ENCODE results near the gene SLITRK1. TPM values are rescaled to one million over a fixed set of nuclear protein-coding genes. Genes with fewer than 3 reads are reported as not detected.

SLITRK1 gene
- total and polyA plus RNA-seq, 2 donors (not counting 1 experiment from before 2014, with no cell fraction given), result 0.02 TPM; not detected in 1

DNA sequence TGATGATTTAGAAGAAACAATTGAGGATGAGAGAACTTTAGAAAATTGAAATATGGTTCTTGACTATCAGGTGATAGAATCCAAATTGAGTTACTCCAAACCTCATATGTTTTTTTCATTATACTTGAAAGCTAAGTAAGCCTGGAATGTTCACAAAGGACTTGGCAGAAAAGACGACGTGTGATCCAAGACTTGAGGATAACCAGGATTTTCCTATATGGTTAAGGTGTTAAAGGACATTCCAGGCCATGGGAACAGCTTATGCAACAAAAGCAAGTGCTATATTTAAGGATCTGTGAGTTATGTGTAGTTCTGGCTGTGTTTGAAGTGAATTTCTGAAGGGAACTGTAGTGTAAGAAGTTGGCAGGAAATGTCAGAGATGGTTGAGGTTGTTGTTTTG lies 52.5 kb downstream of the SLITRK1 start:
- H2AFZ ChIP-seq (ENCODE audit: low read length), result no peak overlapping the region
- H3K36me3 ChIP-seq (ENCODE audit: control insufficient read depth, insufficient read depth, low read length), result no peaks in the 10 kb centered on the region
- TF ChIP-seq, protein P1, sequence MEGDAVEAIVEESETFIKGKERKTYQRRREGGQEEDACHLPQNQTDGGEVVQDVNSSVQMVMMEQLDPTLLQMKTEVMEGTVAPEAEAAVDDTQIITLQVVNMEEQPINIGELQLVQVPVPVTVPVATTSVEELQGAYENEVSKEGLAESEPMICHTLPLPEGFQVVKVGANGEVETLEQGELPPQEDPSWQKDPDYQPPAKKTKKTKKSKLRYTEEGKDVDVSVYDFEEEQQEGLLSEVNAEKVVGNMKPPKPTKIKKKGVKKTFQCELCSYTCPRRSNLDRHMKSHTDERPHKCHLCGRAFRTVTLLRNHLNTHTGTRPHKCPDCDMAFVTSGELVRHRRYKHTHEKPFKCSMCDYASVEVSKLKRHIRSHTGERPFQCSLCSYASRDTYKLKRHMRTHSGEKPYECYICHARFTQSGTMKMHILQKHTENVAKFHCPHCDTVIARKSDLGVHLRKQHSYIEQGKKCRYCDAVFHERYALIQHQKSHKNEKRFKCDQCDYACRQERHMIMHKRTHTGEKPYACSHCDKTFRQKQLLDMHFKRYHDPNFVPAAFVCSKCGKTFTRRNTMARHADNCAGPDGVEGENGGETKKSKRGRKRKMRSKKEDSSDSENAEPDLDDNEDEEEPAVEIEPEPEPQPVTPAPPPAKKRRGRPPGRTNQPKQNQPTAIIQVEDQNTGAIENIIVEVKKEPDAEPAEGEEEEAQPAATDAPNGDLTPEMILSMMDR (conservative IDR thresholded peaks at IDR 0.05 in 1 of 2, IDR thresholded peaks at IDR 0.05 in 1 of 2; ENCODE audit: low read depth in 1 of 2, low read length in 2 of 2), result no peak
- no peak for TF ChIP-seq EZH2 (IDR thresholded peaks at IDR 0.05; ENCODE audit: low read length, missing control alignments)
- H3K79me2 ChIP-seq (ENCODE audit: control insufficient read depth, insufficient read depth, low read length), result no peaks in the 10 kb centered on the region
- DNase-seq (ENCODE audit: low read depth in 2 of 2), result peak in 1 of 2 donors; percentile 1
- no peaks in the 10 kb centered on the region for H3K27me3 ChIP-seq (ENCODE audit: control insufficient read depth, insufficient read depth, low read length)
- no peaks in the 10 kb centered on the region for H4K20me1 ChIP-seq (ENCODE audit: control insufficient read depth, extremely low read depth, insufficient read depth, low read length)
- no peak overlapping the region for H3K4me3 ChIP-seq (replicated peaks in 1 of 4; ENCODE audit: control extremely low read depth in 1 of 4, insufficient read depth in 1 of 4, low read depth in 3 of 4, low read length in 4 of 4)
- H3K9me3 ChIP-seq (ENCODE audit: control insufficient read depth, insufficient read depth, low read depth, low read length), result no peaks in the 10 kb centered on the region
- H3K9ac ChIP-seq (ENCODE audit: insufficient read depth, low read length), result no peak overlapping the region
- no peak overlapping the region for H3K4me2 ChIP-seq (ENCODE audit: extremely low read depth, insufficient read depth, low read length)
- no peak overlapping the region for H3K27ac ChIP-seq (ENCODE audit: insufficient read depth, low read length)
- H3K4me1 ChIP-seq (ENCODE audit: control insufficient read depth, extremely low read depth, insufficient read depth, low read length), result no peaks in the 10 kb centered on the region

- Histone ChIP-seq H3K9me3 (ENCODE audit: control insufficient read depth, insufficient read depth, low read depth, low read length) (no peaks in the 10 kb centered on the region), H3K9ac (ENCODE audit: insufficient read depth, low read length) (no peak overlapping the region)
These were observed 54.9 kb downstream of the SLITRK1 start for GRCh38 chr13:83827338-83827737.

More at GRCh38 chr13:83827338-83827737, 54.9 kb downstream of the SLITRK1 start:
- H3K4me3 ChIP-seq (replicated peaks in 1 of 4; ENCODE audit: control extremely low read depth in 1 of 4, insufficient read depth in 1 of 4, low read depth in 3 of 4, low read length in 4 of 4), result no peak overlapping the region
- H4K20me1 ChIP-seq (ENCODE audit: control insufficient read depth, extremely low read depth, insufficient read depth, low read length), result no peaks in the 10 kb centered on the region
- no peaks in the 10 kb centered on the region for H3K36me3 ChIP-seq (ENCODE audit: control insufficient read depth, insufficient read depth, low read length)
- H3K4me1 ChIP-seq (ENCODE audit: control insufficient read depth, extremely low read depth, insufficient read depth, low read length), result no peaks in the 10 kb centered on the region
- TF ChIP-seq EZH2 (IDR thresholded peaks at IDR 0.05; ENCODE audit: low read length, missing control alignments), result no peak
- no peak overlapping the region for H3K4me2 ChIP-seq (ENCODE audit: extremely low read depth, insufficient read depth, low read length)
- no peaks in the 10 kb centered on the region for H3K79me2 ChIP-seq (ENCODE audit: control insufficient read depth, insufficient read depth, low read length)
- H2AFZ ChIP-seq (ENCODE audit: low read length), result no peak overlapping the region
- H3K27ac ChIP-seq (ENCODE audit: insufficient read depth, low read length), result no peak overlapping the region
- H3K27me3 ChIP-seq (ENCODE audit: control insufficient read depth, insufficient read depth, low read length), result no peaks in the 10 kb centered on the region
- peak in 1 of 2 donors; percentile 11 for DNase-seq (ENCODE audit: low read depth in 2 of 2)
